PC-3 (cell line): ENCODE data around the gene WNT7B. TPM values are rescaled to one million over a fixed set of nuclear protein-coding genes. Genes with fewer than 3 reads are reported as not detected.

Experiments used
- ATAC-seq: fragments of 200-7000 bp; cut with Tn5 transposase; 2 replicates; pipeline ENCODE4 v1.9.1; 2020; ENCODE audit warnings: mild to moderate bottlenecking, moderate library complexity
- BruUV-seq: library from RNA; stranded (reverse); fragments of 400-500 nt; replicated peaks from 2 replicates; lab custom pipeline; 2021; lab: Mats Ljungman, UMichigan
- CTCF ChIA-PET: fragments of 300-600 bp; sonication (Branson Sonifier 250); formaldehyde crosslinking; loops from one replicate; lab custom pipeline; 2022; ENCODE audit warnings: antibody characterized with exemption; lab: Charles Lee
- POLR2A ChIA-PET: fragments of 300-600 bp; sonication (Branson Sonifier 250); formaldehyde crosslinking; loops from one replicate; lab custom pipeline; 2022; ENCODE audit warnings: antibody characterized with exemption; ENCODE audit not compliant: unreplicated experiment; lab: Charles Lee
- DNase-seq: peaks from one replicate; pipeline ENCODE4 v3.0.0-alpha.2; 2015
- H2AFZ ChIP-seq: fragments of 300-600 bp; sonication (generic); 2 replicates; pipeline ENCODE4 v1.6.0; 2016; ENCODE audit warnings: antibody characterized with exemption, low read length
- H3F3A ChIP-seq: fragments of 300-600 bp; sonication (generic); one replicate; pipeline ENCODE4 v1.6.0; 2017; ENCODE audit warnings: antibody characterized with exemption, low read length, control low read depth, mild to moderate bottlenecking; ENCODE audit not compliant: unreplicated experiment
- H3K27ac ChIP-seq: fragments of 300-600 bp; sonication (generic); 2 replicates; pipeline ENCODE4 v1.5.1; 2016; ENCODE audit warnings: mild to moderate bottlenecking, low read length
- H3K27me3 ChIP-seq: fragments of 300-600 bp; sonication (generic); 2 replicates; pipeline ENCODE4 v1.6.1; 2016; ENCODE audit warnings: low read length, mixed read lengths
- H3K36me3 ChIP-seq: fragments of 300-600 bp; sonication (generic); 2 replicates; pipeline ENCODE4 v1.6.1; 2016; ENCODE audit warnings: low read depth, mixed run types, low read length, mixed read lengths
- H3K4me1 ChIP-seq: fragments of 300-600 bp; sonication (generic); 2 replicates; pipeline ENCODE4 v1.5.1; 2016; ENCODE audit warnings: low read length; ENCODE audit not compliant: insufficient read depth
- H3K4me2 ChIP-seq: fragments of 300-600 bp; sonication (generic); 2 replicates; pipeline ENCODE4 v1.6.0; 2016; ENCODE audit warnings: low read length
- H3K4me3 ChIP-seq: fragments of 300-600 bp; sonication (generic); 2 replicates; pipeline ENCODE4 v1.5.1; 2016; ENCODE audit warnings: mild to moderate bottlenecking, low read length, mixed read lengths
- H3K79me2 ChIP-seq: fragments of 300-600 bp; sonication (generic); 2 replicates; pipeline ENCODE4 v1.6.1; 2017; ENCODE audit warnings: low read length, mixed read lengths
- H3K9ac ChIP-seq: fragments of 300-600 bp; sonication (generic); 2 replicates; pipeline ENCODE4 v1.6.0; 2016; ENCODE audit warnings: mild to moderate bottlenecking, low read length
- H3K9me2 ChIP-seq: fragments of 300-600 bp; sonication (generic); replicated peaks from 2 replicates; pipeline ENCODE4 v1.6.1; 2016; ENCODE audit warnings: mixed run types, low read length, mixed read lengths
- H3K9me3 ChIP-seq: fragments of 300-600 bp; sonication (generic); 2 replicates; pipeline ENCODE4 v1.6.1; 2016; ENCODE audit warnings: low read length, mixed read lengths
- H4K20me1 ChIP-seq: fragments of 300-600 bp; sonication (generic); 2 replicates; pipeline ENCODE4 v1.6.1; 2016; ENCODE audit warnings: low read length, mixed read lengths
- EZH2 ChIP-seq: fragments of 300-600 bp; sonication (generic); IDR thresholded peaks from one replicate; pipeline ENCODE4 v1.6.1; 2017; ENCODE audit warnings: antibody characterized with exemption, mild to moderate bottlenecking, low read length; ENCODE audit not compliant: unreplicated experiment
- EZH2phosphoT487 ChIP-seq: fragments of 300-600 bp; sonication (generic); IDR thresholded peaks from 2 replicates; pipeline ENCODE4 v1.6.1; 2018; ENCODE audit warnings: mild to moderate bottlenecking, antibody characterized with exemption, low read length, borderline replicate concordance
- intact Hi-C: fragments of 100-400 bp; cut with micrococcal nuclease; formaldehyde crosslinking; loops from 2 replicates; pipeline ENCODE4 v1.9.0; 2023
- total RNA-seq: library from RNA; depleted of rRNA; stranded (reverse); fragments of >200 nt; gene quantifications from 2 replicates; pipeline ENCODE4 v1.2.3, GENCODE V29; 2014
- TF ChIP-seq, protein P1 (sequence below): fragments of 300-600 bp; sonication (generic); conservative IDR thresholded peaks from 2 replicates; pipeline ENCODE4 v1.5.1; 2017; ENCODE audit warnings: antibody characterized with exemption, low read depth, mild to moderate bottlenecking, low read length

Gene WNT7B
- total RNA-seq, 1 experiment from 2014 or later, result 42.0 TPM

DNA sequence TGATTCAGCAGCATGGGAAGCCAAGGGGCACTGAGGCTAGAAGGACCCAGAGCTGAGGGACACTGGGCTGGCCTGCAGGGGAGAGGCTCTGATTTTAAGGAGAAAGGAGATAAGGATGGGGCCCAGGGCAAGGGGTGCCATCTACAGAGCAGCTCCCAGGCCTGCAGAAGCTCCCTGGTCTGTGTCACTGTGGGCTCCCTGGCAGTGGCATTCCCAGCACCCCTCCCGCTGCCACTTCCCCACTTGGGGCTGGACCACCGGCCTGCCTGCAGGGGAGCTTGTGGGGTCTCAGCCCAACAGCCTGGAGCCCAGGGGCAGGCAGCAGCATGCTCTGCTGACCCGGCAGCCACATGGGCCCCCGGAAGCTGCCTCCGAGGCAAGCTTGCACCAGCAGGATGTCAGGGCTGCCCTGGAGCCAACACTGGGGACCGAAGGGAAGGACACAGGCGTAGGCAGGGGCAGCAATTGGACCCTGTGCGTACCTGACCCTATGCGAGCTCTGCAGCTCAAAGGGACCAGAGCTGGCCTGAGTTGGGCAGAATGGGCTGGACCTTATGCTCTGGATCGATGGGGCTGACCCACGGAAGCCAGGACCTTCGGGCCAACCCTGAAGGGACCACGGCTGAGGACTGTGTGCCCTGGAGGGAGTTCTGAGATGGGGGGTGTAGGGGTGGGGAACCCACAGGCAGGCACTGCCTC lies 35.4 kb upstream of the WNT7B start:
- Histone ChIP-seq H3K9me2 (no peaks in the 10 kb centered on the region), H4K20me1 (no peaks in the 10 kb centered on the region), H3K36me3 (no peaks in the 10 kb centered on the region), H3K4me2 (no peak overlapping the region), H3K4me3 (no peak overlapping the region), H3K4me1 (peaks cover 60% of the 10 kb centered on the region), H3K27ac (no peak overlapping the region), H3K27me3 (no peaks in the 10 kb centered on the region), H3F3A (no peaks in the 10 kb centered on the region), H2AFZ (no peak overlapping the region), H3K79me2 (peaks cover 43% of the 10 kb centered on the region), H3K9ac (no peak overlapping the region), H3K9me3 (no peaks in the 10 kb centered on the region)
- DNase-seq (no peak), ATAC-seq (no peak)
- TF ChIP-seq, protein P1, sequence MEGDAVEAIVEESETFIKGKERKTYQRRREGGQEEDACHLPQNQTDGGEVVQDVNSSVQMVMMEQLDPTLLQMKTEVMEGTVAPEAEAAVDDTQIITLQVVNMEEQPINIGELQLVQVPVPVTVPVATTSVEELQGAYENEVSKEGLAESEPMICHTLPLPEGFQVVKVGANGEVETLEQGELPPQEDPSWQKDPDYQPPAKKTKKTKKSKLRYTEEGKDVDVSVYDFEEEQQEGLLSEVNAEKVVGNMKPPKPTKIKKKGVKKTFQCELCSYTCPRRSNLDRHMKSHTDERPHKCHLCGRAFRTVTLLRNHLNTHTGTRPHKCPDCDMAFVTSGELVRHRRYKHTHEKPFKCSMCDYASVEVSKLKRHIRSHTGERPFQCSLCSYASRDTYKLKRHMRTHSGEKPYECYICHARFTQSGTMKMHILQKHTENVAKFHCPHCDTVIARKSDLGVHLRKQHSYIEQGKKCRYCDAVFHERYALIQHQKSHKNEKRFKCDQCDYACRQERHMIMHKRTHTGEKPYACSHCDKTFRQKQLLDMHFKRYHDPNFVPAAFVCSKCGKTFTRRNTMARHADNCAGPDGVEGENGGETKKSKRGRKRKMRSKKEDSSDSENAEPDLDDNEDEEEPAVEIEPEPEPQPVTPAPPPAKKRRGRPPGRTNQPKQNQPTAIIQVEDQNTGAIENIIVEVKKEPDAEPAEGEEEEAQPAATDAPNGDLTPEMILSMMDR, result no peak
- TF ChIP-seq EZH2phosphoT487, result no peak
- TF ChIP-seq EZH2, result no peak
- ChIA-PET POLR2A (interaction anchor here (0.8 kb wide), 1 partner anchor 73 kb away, joined by 4 read pairs; no protein-coding TSS in a partner anchor), CTCF (interaction anchor here (1.2 to 2.9 kb wide), 2 partner anchors 24 to 104 kb away, joined by 8 to 13 read pairs; no protein-coding TSS in a partner anchor)
- no TSS peak for BruUV-seq
- intact Hi-C loops, result loop anchor here (5.0 kb wide), 1 partner anchor 40 kb away; no protein-coding TSS in a partner anchor

DNA sequence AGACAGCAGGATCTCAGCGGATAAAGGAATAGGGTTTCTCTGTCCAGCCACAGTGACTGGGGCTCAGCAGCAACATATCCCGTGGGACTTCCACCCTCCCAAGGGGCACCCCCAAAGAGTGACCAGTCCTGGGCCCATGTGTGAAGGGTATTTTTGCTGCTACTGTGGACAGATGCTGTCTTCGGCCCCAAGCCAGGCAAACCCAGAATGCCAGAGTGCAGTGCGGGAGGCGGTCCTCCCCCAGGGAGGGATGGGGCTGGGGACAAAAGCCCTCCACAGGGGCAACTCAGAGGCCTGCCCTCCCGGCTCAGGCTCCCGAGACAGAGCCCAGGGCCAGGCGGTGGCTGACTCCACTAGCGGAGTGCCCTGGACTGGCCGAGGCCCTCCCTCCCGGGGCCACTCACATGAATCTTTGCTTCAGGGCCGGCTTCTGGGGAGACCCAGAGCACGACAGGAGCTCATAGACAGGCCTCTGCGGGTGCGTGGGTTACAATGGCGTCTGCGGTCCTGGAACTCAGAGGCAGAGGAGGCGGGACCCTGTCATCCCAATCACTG lies 34.7 kb upstream of the WNT7B start:
- no peaks in the 10 kb centered on the region for H3K36me3 ChIP-seq
- H3K27ac ChIP-seq, result no peak overlapping the region; the same call in 1 of the 2 replicates
- no peak overlapping the region for H2AFZ ChIP-seq
- no peaks in the 10 kb centered on the region for H3F3A ChIP-seq
- peaks cover 61% of the 10 kb centered on the region for H3K4me1 ChIP-seq
- no peaks in the 10 kb centered on the region for H3K27me3 ChIP-seq
- H3K9me3 ChIP-seq, result no peaks in the 10 kb centered on the region
- H3K79me2 ChIP-seq, result peaks cover 41% of the 10 kb centered on the region
- CTCF ChIA-PET, result interaction anchor here (2.9 kb wide), 1 partner anchor 24 kb away, joined by 13 read pairs; no protein-coding TSS in a partner anchor
- no peak for ATAC-seq
- no TSS peak for BruUV-seq
- TF ChIP-seq EZH2 (no peak), EZH2phosphoT487 (no peak)
- TF ChIP-seq, protein P1, result no peak
- H3K4me2 ChIP-seq, result no peak overlapping the region
- H3K4me3 ChIP-seq, result no peak overlapping the region
- no peak overlapping the region for H3K9ac ChIP-seq
- intact Hi-C loops, result loop anchor here (5.0 kb wide), 1 partner anchor 41 kb away; no protein-coding TSS in a partner anchor
- no peaks in the 10 kb centered on the region for H3K9me2 ChIP-seq
- POLR2A ChIA-PET, result no interaction called here
- DNase-seq, result no peak
- no peaks in the 10 kb centered on the region for H4K20me1 ChIP-seq
